ENCODE measurements around the gene ZSWIM5.
"Not testable (repeated sequence)": the region's sequence is repeated elsewhere in the genome, so short reads cannot be mapped to it uniquely, and the experiment has no call there.

ZSWIM5 gene

GRCh38 chr1:45146833-45147232 is 59.6 kb downstream of the ZSWIM5 start:
- no peak for DNase-seq (ENCODE audit: low read depth, low spot score)

GRCh38 chr1:45141247-45142003 is 65.0 kb downstream of the ZSWIM5 start:
- no peak for DNase-seq (ENCODE audit: low read depth, low spot score)

- no peak for DNase-seq (ENCODE audit: low read depth, low spot score)
These were observed 69.4 kb downstream of the ZSWIM5 start for GRCh38 chr1:45136984-45137383.

GRCh38 chr1:45135316-45135715 is 71.1 kb downstream of the ZSWIM5 start:
- DNase-seq (ENCODE audit: low read depth, low spot score): no peak

- DNase-seq (ENCODE audit: low read depth, low spot score): no peak
These were observed 71.9 kb downstream of the ZSWIM5 start for GRCh38 chr1:45134461-45134873.

GRCh38 chr1:45132719-45133118 is 73.7 kb downstream of the ZSWIM5 start:
- DNase-seq (ENCODE audit: low read depth, low spot score): not testable (repeated sequence)

GRCh38 chr1:45123358-45123757 is 83.0 kb downstream of the ZSWIM5 start:
- DNase-seq (ENCODE audit: low read depth, low spot score): no peak

- no peak for DNase-seq (ENCODE audit: low read depth, low spot score)
These were observed 83.7 kb downstream of the ZSWIM5 start for GRCh38 chr1:45122724-45123123.

GRCh38 chr1:45117766-45118165 is 88.6 kb downstream of the ZSWIM5 start:
- no peak for DNase-seq (ENCODE audit: low read depth, low spot score)

GRCh38 chr1:45116820-45117219 is 89.6 kb downstream of the ZSWIM5 start:
- DNase-seq (ENCODE audit: low read depth, low spot score): no peak

GRCh38 chr1:45116340-45116739 is 90.1 kb downstream of the ZSWIM5 start:
- no peak for DNase-seq (ENCODE audit: low read depth, low spot score)

GRCh38 chr1:45115198-45115597 is 91.2 kb downstream of the ZSWIM5 start:
- DNase-seq (ENCODE audit: low read depth, low spot score): not testable (repeated sequence)

GRCh38 chr1:45112661-45113060 is 93.7 kb downstream of the ZSWIM5 start:
- DNase-seq (ENCODE audit: low read depth, low spot score): no peak

GRCh38 chr1:45111239-45111638 is 95.2 kb downstream of the ZSWIM5 start:
- DNase-seq (ENCODE audit: low read depth, low spot score): no peak

- DNase-seq (ENCODE audit: low read depth, low spot score): no peak
These were observed 98.6 kb downstream of the ZSWIM5 start for GRCh38 chr1:45107782-45108181.

GRCh38 chr1:45106864-45107263 is 99.5 kb downstream of the ZSWIM5 start:
- not testable (repeated sequence) for DNase-seq (ENCODE audit: low read depth, low spot score)

- not testable (repeated sequence) for DNase-seq (ENCODE audit: low read depth, low spot score)
These were observed 100.3 kb downstream of the ZSWIM5 start for GRCh38 chr1:45106156-45106545.

GRCh38 chr1:45105486-45106155 is 100.8 kb downstream of the ZSWIM5 start:
- not testable (repeated sequence) for DNase-seq (ENCODE audit: low read depth, low spot score)

GRCh38 chr1:45103534-45103933 is 102.9 kb downstream of the ZSWIM5 start:
- no peak for DNase-seq (ENCODE audit: low read depth, low spot score)

GRCh38 chr1:45101947-45102346 is 104.5 kb downstream of the ZSWIM5 start:
- DNase-seq (ENCODE audit: low read depth, low spot score): no peak

- DNase-seq (ENCODE audit: low read depth, low spot score): not testable (repeated sequence)
These were observed 104.9 kb downstream of the ZSWIM5 start for GRCh38 chr1:45101528-45101927.

- no peak for DNase-seq (ENCODE audit: low read depth, low spot score)
These were observed 108.5 kb downstream of the ZSWIM5 start for GRCh38 chr1:45097944-45098343.

- no peak for DNase-seq (ENCODE audit: low read depth, low spot score)
These were observed 109.3 kb downstream of the ZSWIM5 start for GRCh38 chr1:45097079-45097478.

Data from iPS DF 19.7 (cell line).